Fibroblast of lung (primary cell): ENCODE results near the gene LDLRAD1. TPM values are rescaled to one million over a fixed set of nuclear protein-coding genes. Genes with fewer than 3 reads are reported as not detected.

Source experiments
- DNase-seq, 2 donors: peaks; one replicate each; pipeline versions ENCODE4 v3.0.0 to v3.0.0-alpha.2; 2010; ENCODE audit warnings: low read depth in 2 of 2
- H2AFZ ChIP-seq: 2 replicates; pipeline ENCODE4 v1.5.1; 2012; ENCODE audit warnings: low read length, control low read depth, inconsistent platforms
- H3K27ac ChIP-seq: 2 replicates; pipeline ENCODE4 v1.5.1; 2011; ENCODE audit warnings: low read length, control low read depth; ENCODE audit not compliant: insufficient read depth
- H3K27me3 ChIP-seq: 2 replicates; pipeline ENCODE4 v1.5.1; 2011; ENCODE audit warnings: mild to moderate bottlenecking, low read length; ENCODE audit not compliant: control insufficient read depth, insufficient read depth
- H3K36me3 ChIP-seq: 2 replicates; pipeline ENCODE4 v1.5.1; 2011; ENCODE audit warnings: low read length; ENCODE audit not compliant: control insufficient read depth, insufficient read depth
- H3K4me1 ChIP-seq: 2 replicates; pipeline ENCODE4 v1.5.1; 2011; ENCODE audit warnings: low read length; ENCODE audit not compliant: control insufficient read depth, insufficient read depth; ENCODE audit errors: extremely low read depth
- H3K4me2 ChIP-seq: 2 replicates; pipeline ENCODE4 v1.5.1; 2011; ENCODE audit warnings: low read length, control low read depth; ENCODE audit not compliant: insufficient read depth; ENCODE audit errors: extremely low read depth
- H3K4me3 ChIP-seq, 4 experiments: fragments of 200-600 bp in 1 of 4; sonication (generic) in 1 of 4; replicated peaks in 1 of 4; 2 replicates each; pipeline ENCODE4 v1.5.1; 2011 to 2016; ENCODE audit warnings: low read length in 4 of 4, low read depth in 3 of 4, mild to moderate bottlenecking in 3 of 4, control low read depth in 2 of 4, inconsistent platforms in 1 of 4, mixed read lengths in 1 of 4; ENCODE audit not compliant: insufficient read depth in 1 of 4; ENCODE audit errors: control extremely low read depth in 1 of 4
- H3K79me2 ChIP-seq: 2 replicates; pipeline ENCODE4 v1.5.1; 2012; ENCODE audit warnings: mild to moderate bottlenecking, low read length, inconsistent platforms; ENCODE audit not compliant: control insufficient read depth, insufficient read depth
- H3K9ac ChIP-seq: 2 replicates; pipeline ENCODE4 v1.5.1; 2011; ENCODE audit warnings: mild to moderate bottlenecking, low read length, control low read depth; ENCODE audit not compliant: insufficient read depth
- H3K9me3 ChIP-seq: 2 replicates; pipeline ENCODE4 v1.5.1; 2012; ENCODE audit warnings: low read depth, low read length; ENCODE audit not compliant: control insufficient read depth, insufficient read depth
- H4K20me1 ChIP-seq: 2 replicates; pipeline ENCODE4 v1.5.1; 2011; ENCODE audit warnings: low read length; ENCODE audit not compliant: control insufficient read depth, insufficient read depth; ENCODE audit errors: extremely low read depth
- EZH2 ChIP-seq: IDR thresholded peaks from 2 replicates; pipeline ENCODE4 v1.5.1; 2012; ENCODE audit warnings: low read length, control low read depth, mild to moderate bottlenecking; ENCODE audit errors: missing control alignments
- polyA plus RNA-seq, 2 donors: library from polyadenylated mRNA; depleted of rRNA in 1 of 2; stranded (reverse) in 1 of 2; unstranded in 1 of 2; fragments of >200 nt; gene quantifications; 2 replicates each; pipeline ENCODE4 v1.2.1, GENCODE V29; 2011 to 2012; ENCODE audit warnings: missing spikeins in 1 of 2
- total RNA-seq: library from RNA; depleted of rRNA; stranded (reverse); fragments of >200 nt; gene quantifications from 2 replicates; pipeline ENCODE4 v1.2.1, GENCODE V29; 2014
- TF ChIP-seq, protein P1 (sequence below), 2 donors: IDR thresholded peaks in 1 of 2; conservative IDR thresholded peaks in 1 of 2; 1 replicate in 1 of 2; 2 replicates in 1 of 2; pipeline ENCODE4 v1.5.1; 2011 to 2012; ENCODE audit warnings: low read length in 2 of 2, control low read depth in 1 of 2, inconsistent platforms in 1 of 2, low read depth in 1 of 2, mild to moderate bottlenecking in 1 of 2

The LDLRAD1 gene
- total and polyA plus RNA-seq, 2 donors (not counting 1 experiment from before 2014, with no cell fraction given): not detected

DNA sequence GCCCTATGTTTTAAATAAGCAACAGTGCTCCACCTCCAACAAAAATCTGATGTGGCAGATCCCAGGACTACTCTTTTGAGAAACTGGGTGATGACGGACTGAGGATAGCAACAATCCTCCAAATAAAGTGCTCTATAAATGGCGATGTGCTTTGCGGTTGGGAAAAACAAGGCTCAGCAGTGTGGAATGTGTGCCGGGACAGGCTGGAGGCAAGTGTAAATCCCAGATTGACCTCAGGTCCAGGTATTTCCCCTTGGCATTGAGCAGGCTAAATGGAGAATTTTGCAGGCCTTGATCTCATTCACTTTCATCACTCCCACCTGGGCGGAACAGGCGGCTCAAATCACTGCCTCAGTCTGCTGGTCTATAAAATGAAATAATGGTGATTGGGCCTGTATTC lies 36.8 kb downstream of the LDLRAD1 start:
- no peak for TF ChIP-seq EZH2
- TF ChIP-seq, protein P1, sequence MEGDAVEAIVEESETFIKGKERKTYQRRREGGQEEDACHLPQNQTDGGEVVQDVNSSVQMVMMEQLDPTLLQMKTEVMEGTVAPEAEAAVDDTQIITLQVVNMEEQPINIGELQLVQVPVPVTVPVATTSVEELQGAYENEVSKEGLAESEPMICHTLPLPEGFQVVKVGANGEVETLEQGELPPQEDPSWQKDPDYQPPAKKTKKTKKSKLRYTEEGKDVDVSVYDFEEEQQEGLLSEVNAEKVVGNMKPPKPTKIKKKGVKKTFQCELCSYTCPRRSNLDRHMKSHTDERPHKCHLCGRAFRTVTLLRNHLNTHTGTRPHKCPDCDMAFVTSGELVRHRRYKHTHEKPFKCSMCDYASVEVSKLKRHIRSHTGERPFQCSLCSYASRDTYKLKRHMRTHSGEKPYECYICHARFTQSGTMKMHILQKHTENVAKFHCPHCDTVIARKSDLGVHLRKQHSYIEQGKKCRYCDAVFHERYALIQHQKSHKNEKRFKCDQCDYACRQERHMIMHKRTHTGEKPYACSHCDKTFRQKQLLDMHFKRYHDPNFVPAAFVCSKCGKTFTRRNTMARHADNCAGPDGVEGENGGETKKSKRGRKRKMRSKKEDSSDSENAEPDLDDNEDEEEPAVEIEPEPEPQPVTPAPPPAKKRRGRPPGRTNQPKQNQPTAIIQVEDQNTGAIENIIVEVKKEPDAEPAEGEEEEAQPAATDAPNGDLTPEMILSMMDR (conservative IDR thresholded peaks at IDR 0.05 in 1 of 2, IDR thresholded peaks at IDR 0.05 in 1 of 2; ENCODE audit: low read depth in 1 of 2, low read length in 2 of 2): no peak
- H3K4me3 ChIP-seq: no peak overlapping the region
- no peaks in the 10 kb centered on the region for H3K79me2 ChIP-seq
- H3K4me1 ChIP-seq: peaks cover 2% of the 10 kb centered on the region
- no peaks in the 10 kb centered on the region for H3K27me3 ChIP-seq
- H3K9me3 ChIP-seq: no peaks in the 10 kb centered on the region
- no peaks in the 10 kb centered on the region for H3K36me3 ChIP-seq
- DNase-seq: no peak
- H3K4me2 ChIP-seq: no peak overlapping the region
- H2AFZ ChIP-seq: no peak overlapping the region
- no peaks in the 10 kb centered on the region for H4K20me1 ChIP-seq
- no peak overlapping the region for H3K9ac ChIP-seq
- H3K27ac ChIP-seq: no peak overlapping the region

DNA sequence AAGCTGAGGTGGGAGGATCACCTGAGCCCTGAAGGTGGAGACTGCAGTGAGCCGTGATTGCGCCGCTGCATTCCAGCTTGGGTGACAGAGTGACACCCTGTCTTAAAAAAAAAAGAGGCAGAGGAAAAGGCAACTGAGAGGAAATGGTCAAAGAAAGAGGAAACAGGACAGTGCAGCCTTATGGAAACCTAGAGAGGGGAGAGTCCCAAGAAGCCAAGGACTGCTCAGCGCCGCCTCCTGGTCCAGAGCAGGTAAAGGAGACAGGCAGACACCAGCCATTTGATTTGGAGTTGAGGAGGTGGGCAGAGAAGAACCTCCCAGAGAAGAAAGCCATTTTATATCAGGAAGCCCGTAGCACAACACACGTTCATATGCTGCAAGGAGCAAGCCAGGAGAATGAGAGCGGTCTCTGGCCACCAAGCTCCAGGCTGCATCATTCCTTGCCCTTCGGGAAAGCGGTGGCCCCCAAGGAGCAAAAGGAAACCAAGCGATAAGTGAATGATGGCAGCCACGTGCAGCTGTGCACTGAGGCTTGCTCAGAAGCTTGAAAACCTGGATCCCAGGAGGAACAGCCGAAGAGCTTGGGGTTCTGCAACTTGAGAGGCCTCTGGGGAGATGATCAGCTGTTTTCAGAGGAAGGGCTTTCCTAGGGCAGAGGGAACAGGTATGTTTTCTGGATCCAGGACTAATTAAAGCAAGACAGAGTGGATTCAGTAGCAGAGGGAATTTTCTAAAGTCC lies 38.1 kb downstream of the LDLRAD1 start:
- H3K36me3 ChIP-seq: no peaks in the 10 kb centered on the region
- no peak for DNase-seq
- no peak overlapping the region for H3K27ac ChIP-seq
- H3K4me3 ChIP-seq: no peak overlapping the region
- H4K20me1 ChIP-seq: no peaks in the 10 kb centered on the region
- TF ChIP-seq, protein P1 (conservative IDR thresholded peaks at IDR 0.05 in 1 of 2, IDR thresholded peaks at IDR 0.05 in 1 of 2; ENCODE audit: low read depth in 1 of 2, low read length in 2 of 2): no peak
- no peak for TF ChIP-seq EZH2
- no peaks in the 10 kb centered on the region for H3K9me3 ChIP-seq
- no peaks in the 10 kb centered on the region for H3K27me3 ChIP-seq
- H3K4me1 ChIP-seq: peaks cover 2% of the 10 kb centered on the region
- no peak overlapping the region for H3K9ac ChIP-seq
- H2AFZ ChIP-seq: no peak overlapping the region
- no peaks in the 10 kb centered on the region for H3K79me2 ChIP-seq
- no peak overlapping the region for H3K4me2 ChIP-seq

DNA sequence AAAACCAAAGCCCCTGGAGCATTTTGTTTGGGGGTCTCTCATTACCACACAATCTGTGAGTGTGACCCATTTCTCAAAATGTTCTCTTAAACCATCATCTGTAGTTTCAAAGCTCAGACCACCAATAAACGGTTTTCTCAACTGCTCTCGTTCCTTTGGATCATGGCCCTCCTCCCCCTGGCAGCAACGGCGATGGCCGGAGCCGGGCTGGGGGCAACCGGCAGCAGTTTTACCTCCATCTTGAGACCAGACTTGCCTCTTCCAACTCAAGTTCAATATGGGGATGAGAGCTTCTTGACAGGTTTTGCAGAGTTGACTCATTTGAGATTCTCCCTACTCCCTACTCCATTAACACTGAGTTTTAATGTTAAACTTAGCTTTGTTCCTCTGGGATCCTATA lies 42.1 kb downstream of the LDLRAD1 start:
- TF ChIP-seq, protein P1 (conservative IDR thresholded peaks at IDR 0.05 in 1 of 2, IDR thresholded peaks at IDR 0.05 in 1 of 2; ENCODE audit: low read depth in 1 of 2, low read length in 2 of 2): no peak
- TF ChIP-seq EZH2: no peak
- DNase-seq: no peak
- H4K20me1 ChIP-seq: no peaks in the 10 kb centered on the region
- H3K27ac ChIP-seq: no peak overlapping the region
- no peaks in the 10 kb centered on the region for H3K79me2 ChIP-seq
- no peak overlapping the region for H3K4me3 ChIP-seq
- H3K9ac ChIP-seq: no peak overlapping the region
- H3K36me3 ChIP-seq: no peaks in the 10 kb centered on the region
- no peaks in the 10 kb centered on the region for H3K4me1 ChIP-seq
- H3K27me3 ChIP-seq: no peaks in the 10 kb centered on the region
- H3K9me3 ChIP-seq: no peaks in the 10 kb centered on the region
- no peak overlapping the region for H2AFZ ChIP-seq
- H3K4me2 ChIP-seq: no peak overlapping the region
